Measurements from ENCODE around the gene ROBO2. TPM values are rescaled to one million over a fixed set of nuclear protein-coding genes. Genes with fewer than 3 reads are reported as not detected.

Gene ROBO2
- total and polyA plus RNA-seq, 2 experiments from 2014 or later: 1.2 to 14.3 TPM

DNA sequence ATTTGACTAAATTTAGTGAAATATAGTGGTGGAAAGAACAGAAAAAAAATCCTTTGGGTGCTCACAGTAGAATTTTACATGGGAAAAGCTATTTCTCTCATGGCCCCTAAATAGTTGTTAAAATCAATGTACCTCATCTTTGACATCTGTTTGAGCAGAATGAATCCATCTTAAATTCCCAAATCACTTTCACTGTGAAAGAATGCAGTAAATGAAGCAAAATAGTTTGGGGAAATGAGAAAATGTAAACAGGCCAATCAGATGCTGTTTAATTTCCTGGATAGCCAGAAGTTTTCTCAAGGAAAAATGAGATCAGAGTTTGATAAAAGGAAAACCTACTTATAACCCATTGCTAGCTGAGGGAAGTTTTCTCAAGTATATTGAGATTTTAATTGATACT lies 406.9 kb downstream of the ROBO2 start:
- DNase-seq (ENCODE audit: low spot score): no peak
- H3K27ac ChIP-seq: no peak overlapping the region
- H3K4me3 ChIP-seq: no peak overlapping the region
- TF ChIP-seq, protein P1, sequence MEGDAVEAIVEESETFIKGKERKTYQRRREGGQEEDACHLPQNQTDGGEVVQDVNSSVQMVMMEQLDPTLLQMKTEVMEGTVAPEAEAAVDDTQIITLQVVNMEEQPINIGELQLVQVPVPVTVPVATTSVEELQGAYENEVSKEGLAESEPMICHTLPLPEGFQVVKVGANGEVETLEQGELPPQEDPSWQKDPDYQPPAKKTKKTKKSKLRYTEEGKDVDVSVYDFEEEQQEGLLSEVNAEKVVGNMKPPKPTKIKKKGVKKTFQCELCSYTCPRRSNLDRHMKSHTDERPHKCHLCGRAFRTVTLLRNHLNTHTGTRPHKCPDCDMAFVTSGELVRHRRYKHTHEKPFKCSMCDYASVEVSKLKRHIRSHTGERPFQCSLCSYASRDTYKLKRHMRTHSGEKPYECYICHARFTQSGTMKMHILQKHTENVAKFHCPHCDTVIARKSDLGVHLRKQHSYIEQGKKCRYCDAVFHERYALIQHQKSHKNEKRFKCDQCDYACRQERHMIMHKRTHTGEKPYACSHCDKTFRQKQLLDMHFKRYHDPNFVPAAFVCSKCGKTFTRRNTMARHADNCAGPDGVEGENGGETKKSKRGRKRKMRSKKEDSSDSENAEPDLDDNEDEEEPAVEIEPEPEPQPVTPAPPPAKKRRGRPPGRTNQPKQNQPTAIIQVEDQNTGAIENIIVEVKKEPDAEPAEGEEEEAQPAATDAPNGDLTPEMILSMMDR (IDR thresholded peaks at IDR 0.05; ENCODE audit: poor library complexity): no peak
- H3K36me3 ChIP-seq (replicated peaks; ENCODE audit: insufficient read depth, low read depth): no peaks in the 10 kb centered on the region
- no peaks in the 10 kb centered on the region for H3K79me2 ChIP-seq
- H3K4me1 ChIP-seq (ENCODE audit: insufficient read depth): no peaks in the 10 kb centered on the region
- no peak overlapping the region for H2AFZ ChIP-seq
- no peaks in the 10 kb centered on the region for H4K20me1 ChIP-seq (ENCODE audit: insufficient read depth, poor library complexity, severe bottlenecking)
- no peak overlapping the region for H3K4me2 ChIP-seq
- H3K9me3 ChIP-seq (ENCODE audit: low read depth): no peaks in the 10 kb centered on the region
- no peaks in the 10 kb centered on the region for H3K27me3 ChIP-seq
- H3K9me2 ChIP-seq (replicated peaks; ENCODE audit: insufficient read depth): no peaks in the 10 kb centered on the region

DNA sequence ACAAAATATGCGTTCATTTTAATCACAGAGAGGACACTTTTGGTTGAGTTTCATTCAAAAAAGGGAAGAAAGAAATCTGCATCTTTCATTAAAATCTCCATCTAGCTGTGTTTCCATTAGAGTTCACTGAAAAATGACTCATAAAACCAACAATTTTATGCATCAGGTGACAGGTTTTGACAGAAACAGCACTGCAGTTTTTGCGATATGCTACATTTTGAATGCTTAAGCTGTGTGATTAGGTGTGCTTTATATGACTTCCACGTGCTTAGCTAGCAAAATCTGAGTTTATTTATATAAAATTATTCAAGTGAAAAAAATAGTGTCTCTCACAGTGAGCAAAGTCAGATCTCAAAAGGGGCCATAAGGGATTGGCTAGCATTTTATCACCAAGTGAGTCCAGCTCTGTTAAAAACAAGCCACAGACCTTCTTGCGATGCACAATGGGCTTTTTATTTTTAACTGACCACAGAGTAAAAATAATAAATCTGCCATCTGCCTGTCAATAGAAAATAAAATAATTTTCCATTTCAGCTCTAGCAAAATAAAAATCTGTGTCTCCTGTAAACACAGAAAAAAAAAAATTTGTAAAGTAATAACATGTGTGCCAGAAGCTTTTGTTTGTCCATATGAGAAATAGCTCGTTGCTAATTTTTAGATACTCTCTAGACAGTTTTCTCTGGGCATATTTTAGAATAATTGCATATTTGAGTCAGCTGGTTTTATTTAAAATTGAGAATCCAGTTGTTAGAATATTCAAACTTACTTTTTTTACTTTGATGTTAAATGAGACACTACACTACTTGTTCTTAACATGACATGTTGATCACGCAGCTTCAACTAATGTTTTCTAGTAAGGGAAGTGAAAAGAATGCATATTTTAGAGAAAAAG lies 409.8 kb downstream of the ROBO2 start:
- WGBS (ENCODE audit: low lambda C conversion rate, missing lambda C conversion rate): 66% methylated on average over 6 of the region's 6 CpGs
- TF ChIP-seq EZH2 (IDR thresholded peaks at IDR 0.05; ENCODE audit: borderline replicate concordance) (no peak), EZH2phosphoT487 (IDR thresholded peaks at IDR 0.05; ENCODE audit: low read depth, severe bottlenecking, unreplicated experiment) (no peak)
- TF ChIP-seq, protein P1 (IDR thresholded peaks at IDR 0.05; ENCODE audit: poor library complexity): no peak
- no peak overlapping the region for H2AFZ ChIP-seq

DNA sequence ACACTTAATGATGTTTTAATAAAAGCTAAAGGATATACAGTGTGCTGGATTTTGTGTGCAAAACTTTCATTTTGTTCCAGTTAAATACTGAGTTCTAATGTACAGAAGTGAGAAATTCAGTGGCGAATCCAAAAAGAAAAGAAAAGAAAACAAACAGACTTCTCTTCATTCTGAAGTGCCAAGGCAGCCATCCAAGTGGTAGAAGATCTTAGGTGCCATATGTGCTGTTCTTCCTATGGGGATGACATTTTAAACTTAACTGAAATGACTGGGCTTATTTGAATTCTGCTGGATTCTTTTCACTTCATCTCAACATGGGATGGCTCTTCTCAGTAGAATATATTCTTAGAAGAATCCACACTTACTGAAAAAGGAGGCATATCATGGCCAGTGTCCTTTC lies 416.5 kb downstream of the ROBO2 start:
- 84% methylated on average over 1 of the region's 1 CpG for WGBS (ENCODE audit: low lambda C conversion rate, missing lambda C conversion rate)
- Histone ChIP-seq H3K27me3 (no peaks in the 10 kb centered on the region), H3K4me3 (no peak overlapping the region), H3K9me2 (replicated peaks; ENCODE audit: insufficient read depth) (no peaks in the 10 kb centered on the region), H3K36me3 (replicated peaks; ENCODE audit: insufficient read depth, low read depth) (no peaks in the 10 kb centered on the region), H3K4me2 (no peak overlapping the region), H3K9me3 (ENCODE audit: low read depth) (no peaks in the 10 kb centered on the region), H3K79me2 (no peaks in the 10 kb centered on the region), H4K20me1 (ENCODE audit: insufficient read depth, poor library complexity, severe bottlenecking) (no peaks in the 10 kb centered on the region), H3K4me1 (ENCODE audit: insufficient read depth) (no peaks in the 10 kb centered on the region), H3K27ac (no peak overlapping the region), H2AFZ (no peak overlapping the region)
- no peak for TF ChIP-seq EZH2 (IDR thresholded peaks at IDR 0.05; ENCODE audit: borderline replicate concordance)
- TF ChIP-seq, protein P1 (IDR thresholded peaks at IDR 0.05; ENCODE audit: poor library complexity): no peak
- TF ChIP-seq EZH2phosphoT487 (IDR thresholded peaks at IDR 0.05; ENCODE audit: low read depth, severe bottlenecking, unreplicated experiment): no peak
- no peak for DNase-seq (ENCODE audit: low spot score)

More for the DNA sequence above, 409.8 kb downstream of the ROBO2 start:
- Histone ChIP-seq H3K9me2 (replicated peaks; ENCODE audit: insufficient read depth) (no peaks in the 10 kb centered on the region), H3K4me3 (no peak overlapping the region), H3K4me2 (no peak overlapping the region), H3K36me3 (replicated peaks; ENCODE audit: insufficient read depth, low read depth) (no peaks in the 10 kb centered on the region), H3K27ac (no peak overlapping the region), H3K4me1 (ENCODE audit: insufficient read depth) (no peaks in the 10 kb centered on the region), H3K27me3 (no peaks in the 10 kb centered on the region), H3K79me2 (no peaks in the 10 kb centered on the region), H4K20me1 (ENCODE audit: insufficient read depth, poor library complexity, severe bottlenecking) (no peaks in the 10 kb centered on the region), H3K9me3 (ENCODE audit: low read depth) (no peaks in the 10 kb centered on the region)
- DNase-seq (ENCODE audit: low spot score): no peak

Measured in hepatocyte (in vitro differentiated cells).